Immature natural killer cell (primary cell): Measurements from ENCODE around the gene SLC25A10. TPM values are rescaled to one million over a fixed set of nuclear protein-coding genes. Genes with fewer than 3 reads are reported as not detected.

Source experiments
- polyA plus RNA-seq, 3 donors: library from polyadenylated mRNA; unstranded; fragments of 300-500 nt; fragmentation: Illumina TruSeq; gene quantifications; one replicate each; pipeline ENCODE4 v1.2.3, GENCODE V29; 2021

The SLC25A10 gene
- polyA plus RNA-seq, 3 donors from 2014 or later, result 5.6 to 7.5 (median 5.9) TPM

Other genes starting within 250 kb of the SLC25A10 start
- gene ACTG1, start 199.5 kb upstream of the SLC25A10 start, polyA plus RNA-seq, result 1,000 to 10,000 TPM; 1,637 to 3,074 (median 2,788) TPM
- gene FSCN2, start 183.9 kb upstream of the SLC25A10 start, polyA plus RNA-seq, result under 1 TPM in 1 of 3 donors, not detected in 2; 0.23 TPM
- 10 to 100 TPM; 11.4 to 25.0 (median 14.5) TPM for gene FAAP100, start 159.9 kb upstream of the SLC25A10 start, polyA plus RNA-seq
- gene NPLOC4, start 75.2 kb upstream of the SLC25A10 start, polyA plus RNA-seq, result 10 to 100 TPM; 51.0 to 73.9 (median 60.3) TPM
- under 1 TPM in 2 of 3 donors, not detected in 1; 0.48 to 0.63 TPM for gene TSPAN10, start 75.1 kb upstream of the SLC25A10 start, polyA plus RNA-seq
- 10 to 100 TPM; 75.1 to 98.8 (median 81.4) TPM for gene PDE6G, start 55.7 kb upstream of the SLC25A10 start, polyA plus RNA-seq
- 10 to 100 TPM; 66.4 to 97.9 (median 93.9) TPM for gene OXLD1, start 45.7 kb upstream of the SLC25A10 start, polyA plus RNA-seq
- 10 to 100 TPM in 1 of 3 donors, 1 to 10 TPM in 2; 1.8 to 21.7 (median 6.1) TPM for gene CCDC137, start 45.5 kb upstream of the SLC25A10 start, polyA plus RNA-seq
- 10 to 100 TPM; 31.1 to 75.2 (median 61.8) TPM for gene ARL16, start 28.5 kb upstream of the SLC25A10 start, polyA plus RNA-seq
- 10 to 100 TPM; 12.4 to 40.4 (median 17.3) TPM for gene HGS, start 28.3 kb upstream of the SLC25A10 start, polyA plus RNA-seq
- 10 to 100 TPM; 43.1 to 79.4 (median 58.7) TPM for gene MRPL12, start 8.9 kb upstream of the SLC25A10 start, polyA plus RNA-seq
- gene GCGR, start 91.9 kb downstream of the SLC25A10 start, polyA plus RNA-seq, result not detected
- 100 to 1,000 TPM; 112 to 178 (median 124) TPM for gene MCRIP1, start 121.0 kb downstream of the SLC25A10 start, polyA plus RNA-seq
- gene PPP1R27, start 122.8 kb downstream of the SLC25A10 start, polyA plus RNA-seq, result not detected
- gene P4HB, start 148.3 kb downstream of the SLC25A10 start, polyA plus RNA-seq, result 100 to 1,000 TPM; 365 to 534 (median 475) TPM
- 100 to 1,000 TPM; 100 to 245 (median 133) TPM for gene ARHGDIA, start 159.1 kb downstream of the SLC25A10 start, polyA plus RNA-seq
- 10 to 100 TPM; 36.2 to 63.3 (median 40.1) TPM for gene ALYREF, start 179.3 kb downstream of the SLC25A10 start, polyA plus RNA-seq
- gene ANAPC11, start 179.4 kb downstream of the SLC25A10 start, polyA plus RNA-seq, result 100 to 1,000 TPM; 339 to 578 (median 348) TPM
- gene NPB, start 190.0 kb downstream of the SLC25A10 start, polyA plus RNA-seq, result not detected
- 10 to 100 TPM; 44.7 to 59.6 (median 49.5) TPM for gene PCYT2, start 199.1 kb downstream of the SLC25A10 start, polyA plus RNA-seq
- gene SIRT7, start 205.9 kb downstream of the SLC25A10 start, polyA plus RNA-seq, result 10 to 100 TPM; 27.2 to 54.7 (median 36.2) TPM
- gene MAFG, start 215.5 kb downstream of the SLC25A10 start, polyA plus RNA-seq, result 1 to 10 TPM; 1.1 to 4.8 (median 1.3) TPM
- 1 to 10 TPM; 1.1 to 3.3 (median 1.9) TPM for gene PYCR1, start 225.0 kb downstream of the SLC25A10 start, polyA plus RNA-seq
- gene MYADML2, start 234.9 kb downstream of the SLC25A10 start, polyA plus RNA-seq, result not detected
- gene NOTUM, start 248.9 kb downstream of the SLC25A10 start, polyA plus RNA-seq, result not detected